ENCODE measurements around the gene ZNF2.

GRCh38 chr2:95158441-95158840 is 7.2 kb upstream of the ZNF2 start:
- TF ChIP-seq CTCF (IDR thresholded peaks at IDR 0.05; ENCODE audit: low read length) (no peak), EZH2 (IDR thresholded peaks at IDR 0.05; ENCODE audit: borderline replicate concordance, low read length) (no peak)
